BJ (cell line): ENCODE measurements around the gene SEL1L3. TPM values are rescaled to one million over a fixed set of nuclear protein-coding genes. Genes with fewer than 3 reads are reported as not detected.

Experiments
- CTCF ChIA-PET: fragments of 350-600 bp; formaldehyde crosslinking; extraction: SDS; loops from one replicate; lab custom pipeline; 2021; ENCODE audit warnings: antibody characterized with exemption, inconsistent platforms; lab: Yijun Ruan, JAX
- POLR2A ChIA-PET: fragments of 300-600 bp; sonication (Branson Sonifier 250); formaldehyde crosslinking; extraction: SDS; loops from one replicate; lab custom pipeline; 2021; ENCODE audit warnings: antibody characterized with exemption; lab: Charles Lee
- DNase-seq: peaks from one replicate; pipeline ENCODE4 v3.0.0-alpha.2; 2011; ENCODE audit warnings: low read depth
- H3K27me3 ChIP-seq: 2 replicates; pipeline ENCODE4 v1.6.0; 2011; ENCODE audit warnings: low read length; ENCODE audit not compliant: control insufficient read depth, insufficient read depth
- H3K36me3 ChIP-seq: 2 replicates; pipeline ENCODE4 v1.5.1; 2011; ENCODE audit warnings: low read length; ENCODE audit not compliant: control insufficient read depth, insufficient read depth
- H3K4me3 ChIP-seq: 2 replicates; pipeline ENCODE4 v1.5.1; 2011; ENCODE audit warnings: low read depth, mild to moderate bottlenecking, control low read depth, low read length
- CTCF ChIP-seq: IDR thresholded peaks from 2 replicates; pipeline ENCODE4 v1.5.1; 2011; ENCODE audit warnings: low read depth, mild to moderate bottlenecking, control low read depth, inconsistent platforms, low read length, moderate library complexity; ENCODE audit not compliant: insufficient read depth
- polyA plus RNA-seq: library from polyadenylated mRNA; depleted of rRNA; stranded (reverse); fragments of >200 nt; gene quantifications from 2 replicates; pipeline ENCODE4 v1.2.3, GENCODE V29; 2011

SEL1L3 gene
- polyA plus RNA-seq, 1 experiment = 13.0 TPM

GRCh38 chr4:25788703-25789238 is 74.0 kb downstream of the SEL1L3 start:
- TF ChIP-seq CTCF = no peak
- ChIA-PET POLR2A (no interaction called here), CTCF (no interaction called here)
- Histone ChIP-seq H3K27me3 (no peaks in the 10 kb centered on the region), H3K4me3 (no peak overlapping the region), H3K36me3 (no peaks in the 10 kb centered on the region)
- no peak for DNase-seq

DNA sequence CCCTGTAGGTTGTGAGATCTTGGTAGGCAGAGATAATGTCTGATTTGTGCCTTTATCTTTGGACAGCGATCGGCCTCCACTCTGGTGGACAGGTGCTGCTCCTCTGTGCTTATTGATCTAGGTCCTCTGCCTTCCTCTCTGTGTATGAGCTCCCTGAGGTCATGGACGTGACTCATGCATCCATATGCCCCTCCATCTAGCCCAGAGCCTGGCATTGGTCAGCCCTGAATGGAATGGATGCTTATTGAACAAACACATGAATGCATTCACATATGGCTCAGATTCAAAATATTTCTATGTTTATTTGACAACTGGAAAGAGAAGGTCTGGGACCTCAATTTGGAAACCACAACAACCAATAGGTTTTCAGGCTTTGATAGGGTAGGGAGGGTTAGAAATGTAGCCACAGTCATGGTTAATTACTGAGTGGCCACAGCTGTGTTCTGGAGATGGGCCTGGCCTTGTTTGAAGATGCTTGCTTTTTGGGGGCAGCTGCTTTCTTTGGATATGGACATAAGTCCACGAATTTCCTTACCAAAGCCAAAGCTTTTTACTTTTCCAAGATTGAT is 76.2 kb downstream of the SEL1L3 start:
- DNase-seq = no peak
- no peaks in the 10 kb centered on the region for H3K36me3 ChIP-seq
- TF ChIP-seq CTCF = no peak
- no peak overlapping the region for H3K4me3 ChIP-seq
- no peaks in the 10 kb centered on the region for H3K27me3 ChIP-seq
- ChIA-PET CTCF (no interaction called here), POLR2A (interaction anchor here (0.6 kb wide), 1 partner anchor 813 kb away, joined by 3 read pairs; no protein-coding TSS in a partner anchor)

DNA sequence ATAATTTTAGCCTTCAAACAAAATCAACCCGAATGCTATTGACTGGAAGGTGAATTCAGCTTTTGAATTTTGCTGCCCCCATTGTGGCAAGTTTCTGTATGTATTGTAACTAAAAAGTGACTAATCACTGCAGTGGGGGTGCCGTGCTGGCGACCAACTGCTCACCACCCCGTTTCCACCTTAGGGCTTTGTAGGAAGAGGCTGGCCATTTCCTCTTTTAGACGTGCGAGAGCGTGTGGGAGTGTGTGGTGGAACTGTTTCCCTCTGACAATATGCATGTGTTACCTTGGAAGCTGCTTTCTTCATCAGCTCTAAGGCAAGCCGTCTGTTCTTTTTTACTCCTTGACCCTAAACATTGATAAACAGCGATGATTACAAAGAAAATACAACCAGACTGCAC is 78.8 kb downstream of the SEL1L3 start:
- no peak for TF ChIP-seq CTCF
- no peak for DNase-seq
- H3K27me3 ChIP-seq = no peaks in the 10 kb centered on the region
- no peaks in the 10 kb centered on the region for H3K36me3 ChIP-seq
- ChIA-PET POLR2A (interaction anchor here (0.6 kb wide), 1 partner anchor 12 kb away, joined by 5 read pairs; no protein-coding TSS in a partner anchor), CTCF (interaction anchor here (0.8 to 1.6 kb wide), 3 partner anchors 16 to 343 kb away, joined by 3 to 5 read pairs (median 3); no protein-coding TSS in a partner anchor)
- H3K4me3 ChIP-seq = no peak overlapping the region

- DNase-seq = no peak
- ChIA-PET POLR2A (no interaction called here), CTCF (interaction anchor here (0.6 to 1.6 kb wide), 3 partner anchors 334 to 696 kb away, joined by 3 to 5 read pairs (median 3); no protein-coding TSS in a partner anchor)
- Histone ChIP-seq H3K27me3 (no peaks in the 10 kb centered on the region), H3K36me3 (no peaks in the 10 kb centered on the region), H3K4me3 (no peak overlapping the region)
- no peak for TF ChIP-seq CTCF
Measured at GRCh38 chr4:25783126-25783525, 79.7 kb downstream of the SEL1L3 start.

DNA sequence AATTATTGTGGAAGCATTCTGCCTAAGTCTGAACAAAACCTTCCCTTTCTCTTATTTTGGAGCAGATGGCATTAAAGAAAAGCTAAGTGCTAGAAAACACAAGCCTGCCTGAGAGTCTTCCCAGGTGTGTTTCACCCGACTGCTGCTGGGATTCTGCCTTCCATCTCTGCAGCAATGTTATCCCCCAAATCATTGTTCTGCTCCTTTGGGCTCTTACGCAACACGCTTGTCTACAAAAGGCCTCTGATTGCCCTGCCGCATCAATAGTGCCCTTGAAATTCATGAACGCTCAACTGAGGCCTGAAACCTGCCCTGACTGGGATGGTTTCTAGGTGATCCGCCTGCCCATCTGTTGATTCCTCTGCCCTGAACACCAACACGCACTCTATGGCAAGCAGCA is 80.3 kb downstream of the SEL1L3 start:
- TF ChIP-seq CTCF = no peak
- CTCF ChIA-PET = no interaction called here
- Histone ChIP-seq H3K4me3 (no peak overlapping the region), H3K27me3 (no peaks in the 10 kb centered on the region), H3K36me3 (no peaks in the 10 kb centered on the region)
- POLR2A ChIA-PET = no interaction called here
- DNase-seq = no peak
